H9 (cell line): ENCODE results near the gene CEP97. TPM values are rescaled to one million over a fixed set of nuclear protein-coding genes. Genes with fewer than 3 reads are reported as not detected.

Source experiments
- DNase-seq: peaks from one replicate; pipeline ENCODE4 v3.0.0-alpha.2; 2017
- H2AFZ ChIP-seq: one replicate; pipeline ENCODE4 v1.6.1; 2013; ENCODE audit warnings: mild to moderate bottlenecking, low read length, control low read depth, moderate library complexity
- H2AK5ac ChIP-seq: 2 replicates; pipeline ENCODE4 v1.6.1; 2013; ENCODE audit warnings: low read length, control low read depth, mixed read lengths; ENCODE audit not compliant: insufficient read length
- H2BK120ac ChIP-seq: one replicate; pipeline ENCODE4 v1.6.1; 2013; ENCODE audit warnings: low read depth, mild to moderate bottlenecking, low read length, control low read depth, inconsistent platforms; ENCODE audit not compliant: poor library complexity, severe bottlenecking
- H2BK12ac ChIP-seq: 2 replicates; pipeline ENCODE4 v1.6.1; 2013; ENCODE audit warnings: low read length, control low read depth, mixed read lengths, low read depth; ENCODE audit not compliant: insufficient read length
- H2BK15ac ChIP-seq: 2 replicates; pipeline ENCODE4 v1.6.1; 2013; ENCODE audit warnings: low read depth, low read length, control low read depth
- H2BK20ac ChIP-seq: one replicate; pipeline ENCODE4 v1.6.1; 2013; ENCODE audit warnings: low read depth, mild to moderate bottlenecking, low read length, control low read depth, inconsistent platforms; ENCODE audit not compliant: poor library complexity, severe bottlenecking
- H2BK5ac ChIP-seq: 2 replicates; pipeline ENCODE4 v1.6.1; 2013; ENCODE audit warnings: low read length, control low read depth, mixed read lengths; ENCODE audit not compliant: insufficient read length
- H3K14ac ChIP-seq: 2 replicates; pipeline ENCODE4 v1.6.1; 2013; ENCODE audit warnings: low read length, control low read depth; ENCODE audit not compliant: insufficient read depth
- H3K18ac ChIP-seq: 2 replicates; pipeline ENCODE4 v1.6.1; 2013; ENCODE audit warnings: low read depth, mild to moderate bottlenecking, mixed read lengths, low read length, control low read depth; ENCODE audit not compliant: insufficient read length
- H3K23ac ChIP-seq: 2 replicates; pipeline ENCODE4 v1.6.1; 2013; ENCODE audit warnings: low read length, control low read depth, mixed read lengths, low read depth; ENCODE audit not compliant: insufficient read length
- H3K23me2 ChIP-seq: 2 replicates; pipeline ENCODE4 v1.6.1; 2013; ENCODE audit warnings: low read depth, mild to moderate bottlenecking, mixed read lengths, low read length, control low read depth; ENCODE audit not compliant: insufficient read length, poor library complexity, severe bottlenecking
- H3K27ac ChIP-seq: 2 replicates; pipeline ENCODE4 v1.5.1; 2013; ENCODE audit warnings: low read length, control low read depth, mixed read lengths, low read depth; ENCODE audit not compliant: insufficient read length
- H3K27me3 ChIP-seq: 2 replicates; pipeline ENCODE4 v1.6.1; 2013; ENCODE audit warnings: low read length, control low read depth, inconsistent platforms; ENCODE audit not compliant: insufficient read depth
- H3K4ac ChIP-seq: 2 replicates; pipeline ENCODE4 v1.6.1; 2013; ENCODE audit warnings: low read depth, mild to moderate bottlenecking, control low read depth, inconsistent platforms, low read length, moderate library complexity
- H3K4me1 ChIP-seq: 2 replicates; pipeline ENCODE4 v1.6.1; 2013; ENCODE audit warnings: low read length, control low read depth, inconsistent platforms; ENCODE audit not compliant: insufficient read depth
- H3K4me2 ChIP-seq: 2 replicates; pipeline ENCODE4 v1.6.1; 2013; ENCODE audit warnings: low read length, control low read depth, mixed read lengths; ENCODE audit not compliant: insufficient read length, insufficient read depth
- H3K56ac ChIP-seq: 2 replicates; pipeline ENCODE4 v1.6.1; 2013; ENCODE audit warnings: low read depth, mild to moderate bottlenecking, mixed read lengths, low read length, control low read depth; ENCODE audit not compliant: insufficient read length
- H3K79me1 ChIP-seq: 2 replicates; pipeline ENCODE4 v1.6.1; 2013; ENCODE audit warnings: low read depth, mild to moderate bottlenecking, moderate library complexity, low read length, control low read depth, inconsistent platforms; ENCODE audit not compliant: insufficient read depth, poor library complexity, severe bottlenecking
- H3K79me2 ChIP-seq: 2 replicates; pipeline ENCODE4 v1.6.1; 2013; ENCODE audit warnings: low read length, control low read depth, inconsistent platforms; ENCODE audit not compliant: insufficient read depth
- H3K9ac ChIP-seq: 2 replicates; pipeline ENCODE4 v1.6.1; 2013; ENCODE audit warnings: low read length, control low read depth, mixed read lengths; ENCODE audit not compliant: insufficient read length; ENCODE audit errors: extremely low read depth
- H3K9me3 ChIP-seq: one replicate; pipeline ENCODE4 v1.6.1; 2013; ENCODE audit warnings: low read depth, low read length, inconsistent platforms; ENCODE audit not compliant: control insufficient read depth
- H3T11ph ChIP-seq: one replicate; pipeline ENCODE4 v1.6.1; 2013; ENCODE audit warnings: mild to moderate bottlenecking, low read length, control low read depth, inconsistent platforms
- H4K20me1 ChIP-seq: one replicate; pipeline ENCODE4 v1.6.1; 2013; ENCODE audit not compliant: control insufficient read depth, insufficient read length, insufficient read depth
- H4K5ac ChIP-seq: 2 replicates; pipeline ENCODE4 v1.6.1; 2013; ENCODE audit warnings: low read depth, mild to moderate bottlenecking, mixed read lengths, low read length, control low read depth; ENCODE audit not compliant: insufficient read length
- H4K8ac ChIP-seq: replicated peaks from 2 replicates; pipeline ENCODE4 v1.6.1; 2013; ENCODE audit warnings: low read length, control low read depth, mixed read lengths, low read depth; ENCODE audit not compliant: insufficient read length
- H4K91ac ChIP-seq: 2 replicates; pipeline ENCODE4 v1.6.1; 2013; ENCODE audit warnings: low read depth, mild to moderate bottlenecking, moderate library complexity, mixed read lengths, low read length, control low read depth; ENCODE audit not compliant: insufficient read length
- H3K27ac Mint-ChIP-seq, 3 experiments: 2 replicates in 2 of 3; 3 replicates in 1 of 3; pipeline ENCODE4 v1.8.0; 2020 to 2021; ENCODE audit warnings: mixed read lengths in 3 of 3, mild to moderate bottlenecking in 1 of 3, moderate library complexity in 1 of 3
- H3K27me3 Mint-ChIP-seq: 2 replicates; pipeline ENCODE4 v1.8.0; 2021; ENCODE audit warnings: low read depth, mild to moderate bottlenecking, moderate library complexity, mixed read lengths
- H3K36me3 Mint-ChIP-seq, 3 experiments: 2 replicates in 2 of 3; 3 replicates in 1 of 3; pipeline ENCODE4 v1.8.0; 2020 to 2021; ENCODE audit warnings: low read depth in 3 of 3, mixed read lengths in 3 of 3; ENCODE audit not compliant: insufficient read depth in 1 of 3
- H3K4me1 Mint-ChIP-seq, 2 experiments: 2 replicates each; pipeline ENCODE4 v1.8.0; 2020; ENCODE audit warnings: mixed read lengths in 2 of 2
- H3K4me3 Mint-ChIP-seq, 2 experiments: 2 replicates in 1 of 2; 3 replicates in 1 of 2; pipeline ENCODE4 v1.8.0; 2020 to 2021; ENCODE audit warnings: mild to moderate bottlenecking in 2 of 2, mixed read lengths in 2 of 2, moderate library complexity in 1 of 2
- H3K9me3 Mint-ChIP-seq, 2 experiments: 2 replicates in 1 of 2; 3 replicates in 1 of 2; pipeline ENCODE4 v1.8.0; 2020; ENCODE audit warnings: mild to moderate bottlenecking in 2 of 2, mixed read lengths in 2 of 2, moderate library complexity in 1 of 2
- CTCF ChIP-seq: fragments of 200-600 bp; sonication (generic); conservative IDR thresholded peaks from 3 replicates; pipeline ENCODE4 v1.8.0; 2021; ENCODE audit warnings: antibody characterized with exemption, mild to moderate bottlenecking
- WGBS: extraction: QIAGEN DNeasy Blood & Tissue Kit; methylation state at CpG from one replicate; pipeline ENCODE4 v1.1.7; 2013; ENCODE audit warnings: missing lambda C conversion rate, low lambda C conversion rate, mixed read lengths; ENCODE audit not compliant: insufficient read length; ENCODE audit errors: extremely low coverage; 5-methylcytosine and 5-hydroxymethylcytosine counted together
- total RNA-seq: library from RNA; stranded (reverse); gene quantifications from 2 replicates; pipeline ENCODE4 v1.2.1, GENCODE V29; 2021

The CEP97 gene
- total RNA-seq, 1 experiment from 2014 or later = 13.9 TPM

- Mint-ChIP-seq H3K36me3 (peaks cover 45 to 64% (median 62%) of the 10 kb centered on the region in 3 experiments), H3K27ac (no peak overlapping the region), H3K27me3 (peaks cover 2% of the 10 kb centered on the region; the same call in 1 of the 2 replicates), H3K9me3 (peaks cover 9 to 10% of the 10 kb centered on the region in 2 experiments), H3K4me3 (no peak overlapping the region), H3K4me1 (no peaks in the 10 kb centered on the region)
- TF ChIP-seq CTCF = no peak
- no peak for DNase-seq
- H3K23ac ChIP-seq = no peak overlapping the region
- H3K14ac ChIP-seq = no peak overlapping the region
- H4K91ac ChIP-seq = no peak overlapping the region
- H3K79me1 ChIP-seq = no peaks in the 10 kb centered on the region
- no peak overlapping the region for H2AK5ac ChIP-seq
- no peak overlapping the region for H4K5ac ChIP-seq
- no peak overlapping the region for H3K27ac ChIP-seq
- no peak overlapping the region for H2BK15ac ChIP-seq
- H3K4me2 ChIP-seq = no peak overlapping the region
- H2BK12ac ChIP-seq = no peak overlapping the region
- H3K79me2 ChIP-seq = no peaks in the 10 kb centered on the region
- H2AFZ ChIP-seq = no peak overlapping the region
- H2BK120ac ChIP-seq = no peak overlapping the region
- no peak overlapping the region for H3T11ph ChIP-seq
- H2BK20ac ChIP-seq = no peak overlapping the region
- no peak overlapping the region for H3K4ac ChIP-seq
- H4K8ac ChIP-seq = no peak overlapping the region
- H3K18ac ChIP-seq = no peak overlapping the region
- no peaks in the 10 kb centered on the region for H3K23me2 ChIP-seq
- WGBS = no CpG with 5 or more reads among the region's 6 CpGs
- H3K56ac ChIP-seq = no peak overlapping the region
- no peaks in the 10 kb centered on the region for H3K27me3 ChIP-seq
- H3K9me3 ChIP-seq = no peaks in the 10 kb centered on the region
- H3K9ac ChIP-seq = no peak overlapping the region
- H4K20me1 ChIP-seq = no peaks in the 10 kb centered on the region
- H3K4me1 ChIP-seq = no peaks in the 10 kb centered on the region
- no peak overlapping the region for H2BK5ac ChIP-seq
Observed at GRCh38 chr3:101758224-101758623, 33.8 kb downstream of the CEP97 start.
